ENCODE measurements around the gene TSPAN7. TPM values are rescaled to one million over a fixed set of nuclear protein-coding genes. Genes with fewer than 3 reads are reported as not detected.

TSPAN7 gene
- 8.6 and 12.7 TPM in 2 replicates for total RNA-seq (ENCODE audit: low replicate concordance)

DNA sequence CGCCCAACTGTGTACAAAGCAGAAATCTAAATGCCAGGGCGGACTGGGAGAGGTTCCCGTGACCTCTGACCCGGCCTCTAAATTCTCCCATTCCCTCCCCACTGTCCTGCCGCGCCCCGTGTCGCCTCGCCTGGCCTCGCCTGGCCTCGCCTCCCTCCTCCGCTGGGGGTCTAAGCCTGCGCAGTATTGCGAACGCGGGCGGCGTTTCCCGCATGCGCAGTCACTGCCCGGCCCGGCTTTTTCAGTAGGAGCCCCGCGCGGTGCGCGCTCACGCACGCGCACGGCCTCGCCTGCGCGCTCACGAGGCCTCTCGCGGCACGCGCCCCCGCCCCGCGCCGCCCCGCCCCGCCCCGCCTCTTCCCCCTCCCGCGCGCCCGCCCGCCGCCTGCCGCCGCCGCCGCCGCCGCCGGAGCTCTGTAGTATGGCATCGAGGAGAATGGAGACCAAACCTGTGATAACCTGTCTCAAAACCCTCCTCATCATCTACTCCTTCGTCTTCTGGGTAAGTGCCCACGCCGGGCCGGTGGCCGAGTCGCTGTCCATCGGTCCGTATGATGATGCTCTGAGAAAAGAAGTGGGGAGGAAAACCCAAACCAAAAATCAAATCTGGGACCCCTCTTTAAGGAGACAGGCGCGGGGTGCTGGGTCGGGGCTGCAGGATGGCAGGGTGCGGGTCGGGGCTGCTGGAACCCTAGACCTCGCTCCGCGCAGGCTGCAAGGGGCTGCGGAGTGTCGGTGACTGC lies at the start of gene TSPAN7:
TSPAN7 (plus strand) TSS at position 417 of the 743 bp plus-strand sequence; CDS start at position 422, 5 bp downstream.
- Histone ChIP-seq H3K27me3 (peaks cover 23% of the 10 kb centered on the region), H3K79me2 (ENCODE audit: low read depth) (no peaks in the 10 kb centered on the region), H3K36me3 (no peaks in the 10 kb centered on the region), H3K9ac (no peak within 1 kb of the TSS), H2AFZ (replicated peaks) (peak within 1 kb of the TSS; percentile 89), H4K20me1 (ENCODE audit: low read depth) (no peaks in the 10 kb centered on the region), H3K4me3 (peak within 1 kb of the TSS; percentile 59), H3K9me3 (ENCODE audit: low read depth) (no peaks in the 10 kb centered on the region), H3K4me1 (no peaks in the 10 kb centered on the region), H3K4me2 (peak within 1 kb of the TSS; percentile 77), H3K27ac (no peak within 1 kb of the TSS), H3F3A (ENCODE audit: low read depth) (no peaks in the 10 kb centered on the region)
- Mint-ChIP-seq H3K27ac (no peak within 1 kb of the TSS), H3K9me3 (peaks cover 4% of the 10 kb centered on the region), H3K36me3 (no peaks in the 10 kb centered on the region), H3K4me1 (peaks cover 3% of the 10 kb centered on the region), H3K27me3 (ENCODE audit: insufficient read depth, low read depth) (no peaks in the 10 kb centered on the region), H3K4me3 (peak within 1 kb of the TSS; percentile 94)
- DNase-seq (ENCODE audit: low spot score), result peak; percentile 89
- TF ChIP-seq EZH2phosphoT487 (IDR thresholded peaks at IDR 0.05) (no peak), EZH2 (IDR thresholded peaks at IDR 0.05) (no peak), CTCF (IDR thresholded peaks at IDR 0.05) (no peak)

DNA sequence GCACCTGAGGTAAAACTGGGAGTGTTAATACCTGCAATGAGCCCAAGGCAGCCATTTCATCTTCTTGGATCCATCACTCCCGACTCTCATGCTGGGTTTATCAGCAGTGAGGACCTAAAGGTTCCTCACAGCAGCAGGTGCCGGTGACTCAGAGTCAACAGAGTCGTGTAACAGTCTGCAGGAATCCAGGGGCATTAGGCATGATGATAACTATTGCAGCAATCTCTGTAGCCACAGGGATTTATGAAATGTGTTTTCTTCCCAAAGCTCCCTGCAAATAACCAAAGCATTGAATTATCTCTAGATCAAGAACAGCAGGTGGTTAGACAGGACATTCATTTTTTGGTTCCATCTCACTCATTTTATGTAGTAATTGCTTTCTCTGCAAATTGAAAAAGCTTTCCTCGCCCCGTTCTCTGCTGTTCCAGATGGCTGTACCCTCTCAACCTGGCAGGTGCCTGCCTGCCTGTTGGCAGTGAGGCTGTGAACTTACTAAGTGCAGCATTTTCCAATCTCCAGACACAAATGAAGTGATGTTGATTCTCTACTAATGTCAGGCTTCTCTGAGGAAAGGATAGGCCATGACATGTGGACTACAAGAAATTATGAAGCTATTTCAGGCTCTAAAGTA lies 48.1 kb upstream of the TSPAN7 start:
- no peaks in the 10 kb centered on the region for H3K9me3 Mint-ChIP-seq
- Histone ChIP-seq H3K9ac (no peak overlapping the region), H3K36me3 (no peaks in the 10 kb centered on the region), H3K4me2 (no peak overlapping the region), H4K20me1 (ENCODE audit: low read depth) (no peaks in the 10 kb centered on the region), H3K27ac (no peak overlapping the region), H3K4me1 (no peaks in the 10 kb centered on the region), H3K27me3 (no peaks in the 10 kb centered on the region), H3F3A (ENCODE audit: low read depth) (no peaks in the 10 kb centered on the region), H2AFZ (replicated peaks) (no peak overlapping the region), H3K79me2 (ENCODE audit: low read depth) (no peaks in the 10 kb centered on the region), H3K9me3 (ENCODE audit: low read depth) (no peaks in the 10 kb centered on the region), H3K4me3 (no peak overlapping the region)
- no peaks in the 10 kb centered on the region for H3K27me3 Mint-ChIP-seq (ENCODE audit: insufficient read depth, low read depth)
- TF ChIP-seq EZH2 (IDR thresholded peaks at IDR 0.05), result no peak
- TF ChIP-seq CTCF (IDR thresholded peaks at IDR 0.05), result no peak
- no peak for TF ChIP-seq EZH2phosphoT487 (IDR thresholded peaks at IDR 0.05)
- no peak overlapping the region for H3K4me3 Mint-ChIP-seq
- H3K27ac Mint-ChIP-seq, result no peak overlapping the region
- no peak for DNase-seq (ENCODE audit: low spot score)
- no peaks in the 10 kb centered on the region for H3K36me3 Mint-ChIP-seq
- H3K4me1 Mint-ChIP-seq, result no peaks in the 10 kb centered on the region

- H3K36me3 Mint-ChIP-seq, result no peaks in the 10 kb centered on the region
- no peak overlapping the region for H3K27ac ChIP-seq
- H3F3A ChIP-seq (ENCODE audit: low read depth), result no peaks in the 10 kb centered on the region
- H3K4me1 ChIP-seq, result no peaks in the 10 kb centered on the region
- H3K4me3 ChIP-seq, result no peak overlapping the region
- H4K20me1 ChIP-seq (ENCODE audit: low read depth), result no peaks in the 10 kb centered on the region
- DNase-seq (ENCODE audit: low spot score), result no peak
- H3K9me3 Mint-ChIP-seq, result peaks cover 3% of the 10 kb centered on the region
- no peak overlapping the region for H3K4me3 Mint-ChIP-seq
- no peak overlapping the region for H2AFZ ChIP-seq (replicated peaks)
- no peaks in the 10 kb centered on the region for H3K79me2 ChIP-seq (ENCODE audit: low read depth)
- no peak overlapping the region for H3K27ac Mint-ChIP-seq
- H3K9ac ChIP-seq, result no peak overlapping the region
- H3K4me2 ChIP-seq, result no peak overlapping the region
- no peaks in the 10 kb centered on the region for H3K9me3 ChIP-seq (ENCODE audit: low read depth)
- no peak for TF ChIP-seq EZH2 (IDR thresholded peaks at IDR 0.05)
- no peak for TF ChIP-seq CTCF (IDR thresholded peaks at IDR 0.05)
- no peak for TF ChIP-seq EZH2phosphoT487 (IDR thresholded peaks at IDR 0.05)
- H3K27me3 Mint-ChIP-seq (ENCODE audit: insufficient read depth, low read depth), result no peaks in the 10 kb centered on the region
- no peaks in the 10 kb centered on the region for H3K36me3 ChIP-seq
- peaks cover 5% of the 10 kb centered on the region for H3K4me1 Mint-ChIP-seq
- H3K27me3 ChIP-seq, result no peaks in the 10 kb centered on the region
Measured at GRCh38 chrX:38514016-38514854, 47.1 kb upstream of the TSPAN7 start.
